Skin of body (tissue), 2 donors: ENCODE measurements around the gene ACOT7. TPM values are rescaled to one million over a fixed set of nuclear protein-coding genes. Genes with fewer than 3 reads are reported as not detected.

ENCODE experiments used
- DNase-seq: peaks from one replicate; lab custom pipeline; 2025; lab: John Stamatoyannopoulos, UW
- total RNA-seq: library from RNA; depleted of rRNA; stranded (reverse); fragments of >200 nt; gene quantifications from one replicate; pipeline ENCODE4 v1.2.3, GENCODE V29; 2014

ACOT7 gene
- total RNA-seq, 1 donor from 2014 or later = 10.0 TPM

- peak; percentile 46 for DNase-seq
These were observed 122.0 kb downstream of the ACOT7 start for GRCh38 chr1:6271554-6271953.

- peak; percentile 93 for DNase-seq
These were observed 122.6 kb downstream of the ACOT7 start for GRCh38 chr1:6271006-6271405.

GRCh38 chr1:6270401-6270800 lies 123.2 kb downstream of the ACOT7 start:
- peak; percentile 55 for DNase-seq

GRCh38 chr1:6269720-6270400 lies 123.7 kb downstream of the ACOT7 start:
- DNase-seq = peak; percentile 85

- DNase-seq = no peak
These were observed 124.3 kb downstream of the ACOT7 start for GRCh38 chr1:6269296-6269695.

- no peak for DNase-seq
These were observed 125.2 kb downstream of the ACOT7 start for GRCh38 chr1:6268415-6268814.

- no peak for DNase-seq
These were observed 125.8 kb downstream of the ACOT7 start for GRCh38 chr1:6267686-6268322.

GRCh38 chr1:6266641-6267040 lies 126.9 kb downstream of the ACOT7 start:
- DNase-seq = no peak

GRCh38 chr1:6265151-6265550 lies 128.4 kb downstream of the ACOT7 start:
- no peak for DNase-seq

GRCh38 chr1:6263716-6264115 lies 129.9 kb downstream of the ACOT7 start:
- DNase-seq = peak; percentile 10

- DNase-seq = peak; percentile 84
These were observed 130.8 kb downstream of the ACOT7 start for GRCh38 chr1:6262555-6263420.

GRCh38 chr1:6261615-6261995 lies 132.0 kb downstream of the ACOT7 start:
- DNase-seq = peak; percentile 36

GRCh38 chr1:6260961-6261614 lies 132.5 kb downstream of the ACOT7 start, which contains the start of gene GPR153:
Gene GPR153 (minus strand): TSS chr1:6261098. CDS start chr1:6254905, 6,193 bp downstream.
- DNase-seq = peak; percentile 9

- peak; percentile 12 for DNase-seq
These were observed 133.1 kb downstream of the ACOT7 start for GRCh38 chr1:6260433-6260934.

GRCh38 chr1:6259491-6260362 lies 133.8 kb downstream of the ACOT7 start:
- DNase-seq = peak; percentile 51

GRCh38 chr1:6258675-6259074 lies 134.9 kb downstream of the ACOT7 start:
- DNase-seq = no peak

- no peak for DNase-seq
These were observed 136.0 kb downstream of the ACOT7 start for GRCh38 chr1:6257541-6258069.

GRCh38 chr1:6256645-6257044 lies 136.9 kb downstream of the ACOT7 start:
- no peak for DNase-seq

- DNase-seq = no peak
These were observed 138.9 kb downstream of the ACOT7 start for GRCh38 chr1:6254691-6255090.

GRCh38 chr1:6253380-6253779 lies 140.2 kb downstream of the ACOT7 start:
- DNase-seq = no peak
